ENCODE results near the gene BMS1.
"Not testable (repeated sequence)": the region's sequence is repeated elsewhere in the genome, so short reads cannot be mapped to it uniquely, and the experiment has no call there.

The BMS1 gene

GRCh38 chr10:42802876-42803275 is 20.3 kb downstream of the BMS1 start:
- no peak overlapping the region for H3K27ac ChIP-seq (ENCODE audit: low read length)
- peaks cover 78% of the 10 kb centered on the region for H3K36me3 ChIP-seq (ENCODE audit: control insufficient read depth, low read depth, low read length)
- no peaks in the 10 kb centered on the region for H3K4me1 ChIP-seq (ENCODE audit: control insufficient read depth, low read depth, low read length)
- no peak overlapping the region for H3K9ac ChIP-seq (ENCODE audit: low read length)
- no peaks in the 10 kb centered on the region for H3K9me3 ChIP-seq (ENCODE audit: control insufficient read depth, low read depth, low read length)
- H3K4me3 ChIP-seq (ENCODE audit: low read length), result no peak overlapping the region
- H3K27me3 ChIP-seq (ENCODE audit: control insufficient read depth, insufficient read depth, low read length), result no peaks in the 10 kb centered on the region

GRCh38 chr10:42809676-42810075 is 27.1 kb downstream of the BMS1 start:
- peaks cover 22% of the 10 kb centered on the region for H3K36me3 ChIP-seq (ENCODE audit: control insufficient read depth, low read depth, low read length)
- H3K9ac ChIP-seq (ENCODE audit: low read length), result no peak overlapping the region
- no peak overlapping the region for H3K4me3 ChIP-seq (ENCODE audit: low read length)
- peaks cover 4% of the 10 kb centered on the region for H3K9me3 ChIP-seq (ENCODE audit: control insufficient read depth, low read depth, low read length)
- no peaks in the 10 kb centered on the region for H3K27me3 ChIP-seq (ENCODE audit: control insufficient read depth, insufficient read depth, low read length)
- peaks cover 4% of the 10 kb centered on the region for H3K4me1 ChIP-seq (ENCODE audit: control insufficient read depth, low read depth, low read length)
- H3K27ac ChIP-seq (ENCODE audit: low read length), result no peak overlapping the region

DNA sequence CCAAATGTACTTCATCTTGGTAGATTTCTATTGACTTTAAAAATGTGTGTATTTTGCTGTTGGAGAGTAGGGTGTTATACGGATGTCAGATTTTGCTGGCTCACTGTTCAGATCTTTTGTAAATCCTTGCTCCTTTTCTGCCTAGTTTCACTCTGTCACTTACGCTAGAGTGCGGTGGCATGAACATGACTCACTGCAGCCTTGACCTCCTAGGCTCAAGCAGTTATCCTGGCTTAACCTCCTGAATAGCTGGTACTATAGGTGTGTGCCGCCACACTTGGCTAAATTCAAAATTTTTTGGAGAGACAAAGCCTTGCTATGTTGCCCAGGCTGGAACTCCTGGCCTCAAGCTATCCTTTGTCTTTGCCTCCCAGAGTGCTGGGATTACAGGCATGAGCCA is 29.4 kb downstream of the BMS1 start:
- Histone ChIP-seq H3K4me3 (ENCODE audit: low read length) (no peak overlapping the region), H3K4me1 (ENCODE audit: control insufficient read depth, low read depth, low read length) (peaks cover 17% of the 10 kb centered on the region), H3K9ac (ENCODE audit: low read length) (no peak overlapping the region), H3K27ac (ENCODE audit: low read length) (no peak overlapping the region), H3K27me3 (ENCODE audit: control insufficient read depth, insufficient read depth, low read length) (no peaks in the 10 kb centered on the region), H3K36me3 (ENCODE audit: control insufficient read depth, low read depth, low read length) (peaks cover 9% of the 10 kb centered on the region), H3K9me3 (ENCODE audit: control insufficient read depth, low read depth, low read length) (peaks cover 4% of the 10 kb centered on the region)

GRCh38 chr10:42813989-42814687 is 31.5 kb downstream of the BMS1 start:
- not testable (repeated sequence) for H3K27ac ChIP-seq (ENCODE audit: low read length); H3K4me3 ChIP-seq (ENCODE audit: low read length); H3K27me3 ChIP-seq (ENCODE audit: control insufficient read depth, insufficient read depth, low read length); H3K9ac ChIP-seq (ENCODE audit: low read length); H3K9me3 ChIP-seq (ENCODE audit: control insufficient read depth, low read depth, low read length)
- Histone ChIP-seq H3K4me1 (ENCODE audit: control insufficient read depth, low read depth, low read length) (peaks cover 27% of the 10 kb centered on the region), H3K36me3 (ENCODE audit: control insufficient read depth, low read depth, low read length) (peaks cover 11% of the 10 kb centered on the region)

DNA sequence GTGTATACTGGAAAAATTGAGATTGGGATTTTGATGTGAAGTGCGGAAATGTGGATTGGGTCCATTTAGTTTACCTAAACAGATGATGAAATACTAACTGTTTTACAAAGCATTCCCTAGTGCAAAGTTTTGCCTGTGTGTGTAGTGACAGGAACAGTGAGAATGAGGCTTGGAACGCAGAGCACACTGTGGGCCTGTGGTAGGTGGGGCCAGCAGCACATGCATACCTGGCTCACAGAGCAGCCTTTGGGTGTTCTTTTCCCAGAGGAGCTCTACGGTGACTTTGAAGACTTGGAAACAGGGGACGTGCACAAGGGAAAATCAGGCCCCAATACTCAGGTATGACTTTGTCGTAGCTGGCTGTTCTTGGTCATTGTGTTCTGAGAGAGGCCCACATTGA is 33.7 kb downstream of the BMS1 start:
- not testable (repeated sequence) for H3K27me3 ChIP-seq (ENCODE audit: control insufficient read depth, insufficient read depth, low read length); H3K9me3 ChIP-seq (ENCODE audit: control insufficient read depth, low read depth, low read length)
- H3K9ac ChIP-seq (ENCODE audit: low read length), result peak overlapping the region; percentile 61
- H3K36me3 ChIP-seq (ENCODE audit: control insufficient read depth, low read depth, low read length), result peaks cover 27% of the 10 kb centered on the region
- H3K4me1 ChIP-seq (ENCODE audit: control insufficient read depth, low read depth, low read length), result peaks cover 27% of the 10 kb centered on the region
- H3K4me3 ChIP-seq (ENCODE audit: low read length), result peak overlapping the region; percentile 44
- peak overlapping the region; percentile 84 for H3K27ac ChIP-seq (ENCODE audit: low read length)

GRCh38 chr10:42816912-42817311 is 34.3 kb downstream of the BMS1 start:
- H3K27ac ChIP-seq (ENCODE audit: low read length), result peak overlapping the region; percentile 84

DNA sequence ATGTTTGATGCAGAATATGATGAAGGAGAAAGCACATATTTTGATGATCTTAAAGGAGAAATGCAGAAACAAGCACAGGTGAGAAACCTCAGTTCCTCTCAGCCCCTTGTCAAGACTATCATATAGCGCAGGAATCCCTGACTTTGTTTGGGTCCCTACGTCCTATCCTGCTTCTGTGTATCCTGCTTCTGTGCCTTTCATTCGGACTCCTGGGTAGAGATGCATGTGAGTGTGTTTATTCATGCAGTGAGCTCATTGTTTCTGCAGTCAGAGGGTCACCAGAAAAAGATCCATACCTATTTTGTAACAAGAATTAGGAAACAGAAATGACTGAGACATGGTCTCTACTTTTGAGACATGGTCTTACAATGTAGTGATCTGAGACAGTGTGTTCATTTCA is 34.8 kb downstream of the BMS1 start:
- Histone ChIP-seq H3K9ac (ENCODE audit: low read length) (peak overlapping the region; percentile 61), H3K27ac (ENCODE audit: low read length) (peak overlapping the region; percentile 84), H3K4me3 (ENCODE audit: low read length) (peak overlapping the region; percentile 44), H3K36me3 (ENCODE audit: control insufficient read depth, low read depth, low read length) (peaks cover 30% of the 10 kb centered on the region), H3K4me1 (ENCODE audit: control insufficient read depth, low read depth, low read length) (peaks cover 25% of the 10 kb centered on the region)
- H3K9me3 ChIP-seq (ENCODE audit: control insufficient read depth, low read depth, low read length); H3K27me3 ChIP-seq (ENCODE audit: control insufficient read depth, insufficient read depth, low read length): not testable (repeated sequence)

More at GRCh38 chr10:42816912-42817311, 34.3 kb downstream of the BMS1 start:
- H3K9me3 ChIP-seq (ENCODE audit: control insufficient read depth, low read depth, low read length), result peaks cover 4% of the 10 kb centered on the region
- H3K27me3 ChIP-seq (ENCODE audit: control insufficient read depth, insufficient read depth, low read length), result no peaks in the 10 kb centered on the region
- H3K36me3 ChIP-seq (ENCODE audit: control insufficient read depth, low read depth, low read length), result peaks cover 27% of the 10 kb centered on the region
- peaks cover 27% of the 10 kb centered on the region for H3K4me1 ChIP-seq (ENCODE audit: control insufficient read depth, low read depth, low read length)
- H3K9ac ChIP-seq (ENCODE audit: low read length), result peak overlapping the region; percentile 61
- peak overlapping the region; percentile 44 for H3K4me3 ChIP-seq (ENCODE audit: low read length)

- not testable (repeated sequence) for H3K9me3 ChIP-seq (ENCODE audit: control insufficient read depth, low read depth, low read length); H3K9ac ChIP-seq (ENCODE audit: low read length); H3K27me3 ChIP-seq (ENCODE audit: control insufficient read depth, insufficient read depth, low read length); H3K27ac ChIP-seq (ENCODE audit: low read length); H3K4me3 ChIP-seq (ENCODE audit: low read length)
- peaks cover 27% of the 10 kb centered on the region for H3K4me1 ChIP-seq (ENCODE audit: control insufficient read depth, low read depth, low read length)
- H3K36me3 ChIP-seq (ENCODE audit: control insufficient read depth, low read depth, low read length), result peaks cover 50% of the 10 kb centered on the region
Observed at GRCh38 chr10:42826759-42827158, 44.2 kb downstream of the BMS1 start.

DNA sequence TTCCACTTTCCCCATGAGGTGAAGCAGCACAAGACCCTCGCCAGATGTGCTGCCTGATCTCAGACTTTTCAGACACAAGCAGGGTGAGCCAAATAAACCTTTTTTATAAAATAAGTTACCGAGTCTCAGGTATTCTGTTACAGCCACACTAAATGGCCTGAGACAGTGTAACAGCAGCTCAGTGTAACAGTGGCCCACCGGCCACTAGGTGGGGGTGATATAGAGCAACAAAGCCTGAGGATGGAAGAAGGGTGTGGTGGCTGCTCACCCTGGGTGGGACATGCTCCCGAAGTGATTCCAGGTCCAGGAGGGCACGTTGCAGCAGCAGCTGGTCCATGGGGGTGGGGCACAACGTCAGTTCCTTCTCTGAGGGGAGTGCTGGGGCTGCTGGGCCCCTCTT is 44.6 kb downstream of the BMS1 start:
- H3K9me3 ChIP-seq (ENCODE audit: control insufficient read depth, low read depth, low read length), result no peaks in the 10 kb centered on the region
- H3K4me3 ChIP-seq (ENCODE audit: low read length), result no peak overlapping the region
- peak overlapping the region; percentile 23 for H3K9ac ChIP-seq (ENCODE audit: low read length)
- H3K4me1 ChIP-seq (ENCODE audit: control insufficient read depth, low read depth, low read length), result peaks cover 27% of the 10 kb centered on the region
- no peaks in the 10 kb centered on the region for H3K27me3 ChIP-seq (ENCODE audit: control insufficient read depth, insufficient read depth, low read length)
- H3K36me3 ChIP-seq (ENCODE audit: control insufficient read depth, low read depth, low read length), result peaks cover 53% of the 10 kb centered on the region
- H3K27ac ChIP-seq (ENCODE audit: low read length), result no peak overlapping the region

DNA sequence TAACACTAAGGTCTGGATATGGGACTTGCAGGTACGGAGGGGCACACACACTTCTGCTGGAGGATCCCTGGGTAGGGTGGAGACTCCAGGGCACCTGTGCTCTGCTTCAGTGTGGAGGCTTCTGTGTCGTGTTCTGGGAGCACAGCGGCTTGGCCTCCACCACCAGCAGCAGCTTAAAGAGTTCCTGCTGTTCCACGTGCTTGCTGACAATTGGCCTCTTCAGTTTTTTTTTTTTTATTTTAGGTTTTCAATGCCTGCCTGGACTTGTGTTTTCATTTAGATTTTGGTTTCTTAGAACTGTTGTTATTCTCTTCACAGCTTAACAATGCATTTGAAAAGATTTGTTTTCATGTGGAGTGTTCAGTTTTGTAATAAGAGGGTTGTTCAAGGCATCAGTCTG is 45.8 kb downstream of the BMS1 start:
- peaks cover 41% of the 10 kb centered on the region for H3K36me3 ChIP-seq (ENCODE audit: control insufficient read depth, low read depth, low read length)
- not testable (repeated sequence) for H3K9ac ChIP-seq (ENCODE audit: low read length); H3K9me3 ChIP-seq (ENCODE audit: control insufficient read depth, low read depth, low read length); H3K27ac ChIP-seq (ENCODE audit: low read length); H3K27me3 ChIP-seq (ENCODE audit: control insufficient read depth, insufficient read depth, low read length)
- peak overlapping the region; percentile 30 for H3K4me3 ChIP-seq (ENCODE audit: low read length)
- peaks cover 27% of the 10 kb centered on the region for H3K4me1 ChIP-seq (ENCODE audit: control insufficient read depth, low read depth, low read length)

DNA sequence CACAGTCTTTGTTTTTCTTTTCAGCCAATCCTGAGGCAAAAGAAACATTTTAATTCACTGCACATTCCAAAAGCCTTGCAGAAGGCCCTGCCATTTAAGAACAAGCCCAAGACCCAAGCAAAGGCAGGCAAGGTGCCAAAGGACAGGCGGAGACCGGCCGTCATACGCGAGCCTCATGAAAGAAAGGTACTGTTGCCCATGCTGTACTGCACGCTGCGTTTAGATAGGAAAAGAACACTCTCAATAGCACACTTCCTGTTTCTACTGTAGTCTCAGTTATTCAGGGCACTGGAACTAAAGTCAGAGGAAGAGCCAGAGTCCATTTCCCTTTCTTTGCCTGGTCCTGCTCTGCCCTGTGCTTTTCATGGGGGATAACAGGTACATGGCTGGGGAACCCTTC is 47.6 kb downstream of the BMS1 start:
- Histone ChIP-seq H3K4me3 (ENCODE audit: low read length) (no peak overlapping the region), H3K36me3 (ENCODE audit: control insufficient read depth, low read depth, low read length) (peaks cover 32% of the 10 kb centered on the region), H3K27ac (ENCODE audit: low read length) (no peak overlapping the region), H3K4me1 (ENCODE audit: control insufficient read depth, low read depth, low read length) (peaks cover 27% of the 10 kb centered on the region), H3K9ac (ENCODE audit: low read length) (no peak overlapping the region), H3K9me3 (ENCODE audit: control insufficient read depth, low read depth, low read length) (no peaks in the 10 kb centered on the region), H3K27me3 (ENCODE audit: control insufficient read depth, insufficient read depth, low read length) (no peaks in the 10 kb centered on the region)

- Histone ChIP-seq H3K4me3 (ENCODE audit: low read length) (peak overlapping the region; percentile 55), H3K9ac (ENCODE audit: low read length) (no peak overlapping the region), H3K9me3 (ENCODE audit: control insufficient read depth, low read depth, low read length) (no peaks in the 10 kb centered on the region), H3K36me3 (ENCODE audit: control insufficient read depth, low read depth, low read length) (peaks cover 10% of the 10 kb centered on the region), H3K4me1 (ENCODE audit: control insufficient read depth, low read depth, low read length) (no peaks in the 10 kb centered on the region), H3K27me3 (ENCODE audit: control insufficient read depth, insufficient read depth, low read length) (peaks cover 10% of the 10 kb centered on the region), H3K27ac (ENCODE audit: low read length) (no peak overlapping the region)
Observed at GRCh38 chr10:42836096-42836495, 53.5 kb downstream of the BMS1 start.
